Measurements from ENCODE around the gene RAI1.

The RAI1 gene

GRCh38 chr17:17782523-17783115 lies 101.4 kb downstream of the RAI1 start:
- Histone ChIP-seq H3K4me2 (ENCODE audit: insufficient read depth, low read length, poor library complexity, severe bottlenecking) (peak overlapping the region; percentile 97), H3K27me3 (ENCODE audit: control insufficient read depth in 3 of 3, insufficient read depth in 3 of 3, low read depth in 1 of 3, low read length in 3 of 3) (peaks cover 0 to 2% (median 0%) of the 10 kb centered on the region in 3 experiments), H2BK5ac (ENCODE audit: low read length) (peak overlapping the region; percentile 67), H3K4me3 (ENCODE audit: low read length in 2 of 2) (peak overlapping the region; percentile 60 to 85), H4K8ac (ENCODE audit: low read depth, low read length) (no peak overlapping the region), H3K9me3 (replicated peaks in 1 of 2; ENCODE audit: control insufficient read depth in 2 of 2, insufficient read depth in 1 of 2, low read depth in 1 of 2, low read length in 2 of 2) (no peaks in the 10 kb centered on the region), H3K4ac (ENCODE audit: low read length) (no peak overlapping the region), H2AK5ac (ENCODE audit: low read depth, low read length) (peak overlapping the region; percentile 43), H2BK120ac (ENCODE audit: low read depth, low read length) (peak overlapping the region; percentile 48), H3K36me3 (replicated peaks in 1 of 2; ENCODE audit: control insufficient read depth in 2 of 2, insufficient read depth in 2 of 2, low read length in 2 of 2) (no peaks in the 10 kb centered on the region), H2BK12ac (ENCODE audit: low read length) (no peak overlapping the region), H3K4me1 (ENCODE audit: control insufficient read depth in 2 of 2, insufficient read depth in 1 of 2, low read depth in 1 of 2, low read length in 2 of 2) (peaks cover 56% of the 10 kb centered on the region in 2 donors), H3K27ac (replicated peaks; ENCODE audit: low read length) (peak overlapping the region; percentile 89), H3K23ac (ENCODE audit: low read depth, low read length, poor library complexity) (no peak overlapping the region), H3K14ac (ENCODE audit: low read length) (peak overlapping the region; percentile 17), H3K18ac (ENCODE audit: low read length) (peak overlapping the region; percentile 97), H4K91ac (ENCODE audit: low read depth, low read length, poor library complexity) (no peak overlapping the region), H3K9ac (ENCODE audit: low read depth, low read length, poor library complexity) (peak overlapping the region; percentile 64), H2AFZ (ENCODE audit: low read length) (peak overlapping the region; percentile 85), H2BK15ac (ENCODE audit: low read length) (peak overlapping the region; percentile 62), H3K79me1 (ENCODE audit: low read depth, low read length) (peaks cover 23% of the 10 kb centered on the region)
- WGBS, 2 donors (ENCODE audit: extremely low coverage in 2 of 2, insufficient read length in 2 of 2, insufficient replicate concordance in 1 of 2) = no CpG with 5 or more reads among the region's 57 CpGs
- peak; percentile 57 for DNase-seq (ENCODE audit: low spot score)

- H3K27me3 ChIP-seq (ENCODE audit: control insufficient read depth in 3 of 3, insufficient read depth in 3 of 3, low read depth in 1 of 3, low read length in 3 of 3) = peaks cover 0 to 2% (median 0%) of the 10 kb centered on the region in 3 experiments
- peak overlapping the region; percentile 17 for H3K14ac ChIP-seq (ENCODE audit: low read length)
- H2BK5ac ChIP-seq (ENCODE audit: low read length) = peak overlapping the region; percentile 67
- H3K4ac ChIP-seq (ENCODE audit: low read length) = no peak overlapping the region
- H3K4me2 ChIP-seq (ENCODE audit: insufficient read depth, low read length, poor library complexity, severe bottlenecking) = peak overlapping the region; percentile 97
- H3K9me3 ChIP-seq (replicated peaks in 1 of 2; ENCODE audit: control insufficient read depth in 2 of 2, insufficient read depth in 1 of 2, low read depth in 1 of 2, low read length in 2 of 2) = no peaks in the 10 kb centered on the region
- H3K79me1 ChIP-seq (ENCODE audit: low read depth, low read length) = peaks cover 22% of the 10 kb centered on the region
- peak overlapping the region; percentile 92 for H3K18ac ChIP-seq (ENCODE audit: low read length)
- peak overlapping the region; percentile 60 to 85 for H3K4me3 ChIP-seq (ENCODE audit: low read length in 2 of 2)
- H3K9ac ChIP-seq (ENCODE audit: low read depth, low read length, poor library complexity) = peak overlapping the region; percentile 39
- H2AK5ac ChIP-seq (ENCODE audit: low read depth, low read length) = no peak overlapping the region
- peaks cover 56 to 57% of the 10 kb centered on the region in 2 donors for H3K4me1 ChIP-seq (ENCODE audit: control insufficient read depth in 2 of 2, insufficient read depth in 1 of 2, low read depth in 1 of 2, low read length in 2 of 2)
- DNase-seq (ENCODE audit: low spot score) = peak; percentile 81
- H4K8ac ChIP-seq (ENCODE audit: low read depth, low read length) = no peak overlapping the region
- no peaks in the 10 kb centered on the region for H3K36me3 ChIP-seq (replicated peaks in 1 of 2; ENCODE audit: control insufficient read depth in 2 of 2, insufficient read depth in 2 of 2, low read length in 2 of 2)
- no peak overlapping the region for H3K23ac ChIP-seq (ENCODE audit: low read depth, low read length, poor library complexity)
- peak overlapping the region; percentile 89 for H3K27ac ChIP-seq (replicated peaks; ENCODE audit: low read length)
- H2AFZ ChIP-seq (ENCODE audit: low read length) = peak overlapping the region; percentile 85
- no peak overlapping the region for H2BK120ac ChIP-seq (ENCODE audit: low read depth, low read length)
- peak overlapping the region; percentile 62 for H2BK15ac ChIP-seq (ENCODE audit: low read length)
- no CpG with 5 or more reads among the region's 75 CpGs for WGBS, 2 donors (ENCODE audit: extremely low coverage in 2 of 2, insufficient read length in 2 of 2, insufficient replicate concordance in 1 of 2)
- no peak overlapping the region for H4K91ac ChIP-seq (ENCODE audit: low read depth, low read length, poor library complexity)
- no peak overlapping the region for H2BK12ac ChIP-seq (ENCODE audit: low read length)
Observed at GRCh38 chr17:17783116-17783824, 102.0 kb downstream of the RAI1 start.

GRCh38 chr17:17783825-17784656 lies 102.8 kb downstream of the RAI1 start:
- Histone ChIP-seq H3K4me1 (ENCODE audit: control insufficient read depth in 2 of 2, insufficient read depth in 1 of 2, low read depth in 1 of 2, low read length in 2 of 2) (peaks cover 49 to 53% of the 10 kb centered on the region in 2 donors), H4K91ac (ENCODE audit: low read depth, low read length, poor library complexity) (no peak overlapping the region), H3K27ac (replicated peaks; ENCODE audit: low read length) (peak overlapping the region; percentile 89), H3K36me3 (replicated peaks in 1 of 2; ENCODE audit: control insufficient read depth in 2 of 2, insufficient read depth in 2 of 2, low read length in 2 of 2) (no peaks in the 10 kb centered on the region), H3K4me3 (ENCODE audit: low read length in 2 of 2) (peak overlapping the region in 1 of 2 donors; percentile 60), H3K4ac (ENCODE audit: low read length) (peak overlapping the region; percentile 38), H3K18ac (ENCODE audit: low read length) (peak overlapping the region; percentile 97), H4K8ac (ENCODE audit: low read depth, low read length) (peak overlapping the region; percentile 72), H3K4me2 (ENCODE audit: insufficient read depth, low read length, poor library complexity, severe bottlenecking) (peak overlapping the region; percentile 97), H3K9me3 (replicated peaks in 1 of 2; ENCODE audit: control insufficient read depth in 2 of 2, insufficient read depth in 1 of 2, low read depth in 1 of 2, low read length in 2 of 2) (no peaks in the 10 kb centered on the region), H2AFZ (ENCODE audit: low read length) (no peak overlapping the region), H2BK15ac (ENCODE audit: low read length) (peak overlapping the region; percentile 87), H3K79me1 (ENCODE audit: low read depth, low read length) (peaks cover 22% of the 10 kb centered on the region), H3K9ac (ENCODE audit: low read depth, low read length, poor library complexity) (peak overlapping the region; percentile 79), H2BK12ac (ENCODE audit: low read length) (peak overlapping the region; percentile 47), H2AK5ac (ENCODE audit: low read depth, low read length) (peak overlapping the region; percentile 81), H2BK5ac (ENCODE audit: low read length) (peak overlapping the region; percentile 67), H2BK120ac (ENCODE audit: low read depth, low read length) (no peak overlapping the region), H3K14ac (ENCODE audit: low read length) (peak overlapping the region; percentile 84), H3K23ac (ENCODE audit: low read depth, low read length, poor library complexity) (peak overlapping the region; percentile 94), H3K27me3 (ENCODE audit: control insufficient read depth in 3 of 3, insufficient read depth in 3 of 3, low read depth in 1 of 3, low read length in 3 of 3) (peaks cover 0 to 2% (median 0%) of the 10 kb centered on the region in 3 experiments)
- no CpG with 5 or more reads among the region's 37 CpGs for WGBS, 2 donors (ENCODE audit: extremely low coverage in 2 of 2, insufficient read length in 2 of 2, insufficient replicate concordance in 1 of 2)
- DNase-seq (ENCODE audit: low spot score) = peak; percentile 67

Measured in neuronal stem cell (in vitro differentiated cells).